Smooth muscle cell (in vitro differentiated cells): Measurements from ENCODE around the gene CYTH1. TPM values are rescaled to one million over a fixed set of nuclear protein-coding genes. Genes with fewer than 3 reads are reported as not detected.

Experiments used
- DNase-seq: peaks from one replicate; lab custom pipeline; 2025; ENCODE audit not compliant: unreplicated experiment; lab: John Stamatoyannopoulos, UW
- H2AFZ ChIP-seq: fragments of 200-600 bp; sonication (generic); 2 replicates; pipeline ENCODE4 v1.6.0; 2016; ENCODE audit warnings: antibody characterized with exemption, low read depth, mild to moderate bottlenecking
- H3F3A ChIP-seq: fragments of 200-600 bp; sonication (generic); 2 replicates; pipeline ENCODE4 v1.6.0; 2017; ENCODE audit warnings: antibody characterized with exemption, low read depth
- H3K27ac ChIP-seq: fragments of 200-600 bp; sonication (generic); 2 replicates; pipeline ENCODE4 v1.5.1; 2016; ENCODE audit warnings: low read depth, mild to moderate bottlenecking
- H3K27me3 ChIP-seq: fragments of 200-600 bp; sonication (generic); 2 replicates; pipeline ENCODE4 v1.6.1; 2016; ENCODE audit warnings: low read depth, mild to moderate bottlenecking
- H3K36me3 ChIP-seq: fragments of 200-600 bp; sonication (generic); 2 replicates; pipeline ENCODE4 v1.5.1; 2016; ENCODE audit warnings: low read depth
- H3K4me1 ChIP-seq: fragments of 200-600 bp; sonication (generic); 2 replicates; pipeline ENCODE4 v1.5.1; 2016; ENCODE audit warnings: low read depth
- H3K4me2 ChIP-seq: fragments of 200-600 bp; sonication (generic); 2 replicates; pipeline ENCODE4 v1.6.0; 2016; ENCODE audit warnings: mild to moderate bottlenecking
- H3K4me3 ChIP-seq: fragments of 200-600 bp; sonication (generic); 2 replicates; pipeline ENCODE4 v1.5.1; 2016; ENCODE audit warnings: mild to moderate bottlenecking
- H3K79me2 ChIP-seq: fragments of 200-600 bp; sonication (generic); 2 replicates; pipeline ENCODE4 v1.6.0; 2016; ENCODE audit warnings: low read depth, mild to moderate bottlenecking
- H3K9ac ChIP-seq: fragments of 200-600 bp; sonication (generic); 2 replicates; pipeline ENCODE4 v1.6.0; 2016; ENCODE audit warnings: low read depth
- H3K9me3 ChIP-seq: fragments of 200-600 bp; sonication (generic); replicated peaks from 2 replicates; pipeline ENCODE4 v1.5.1; 2016; ENCODE audit warnings: low read depth
- H4K20me1 ChIP-seq: fragments of 200-600 bp; sonication (generic); 2 replicates; pipeline ENCODE4 v1.6.0; 2016; ENCODE audit warnings: low read depth
- CTCF ChIP-seq: fragments of 200-600 bp; sonication (generic); IDR thresholded peaks from 2 replicates; pipeline ENCODE4 v1.5.1; 2017; ENCODE audit warnings: borderline replicate concordance, mild to moderate bottlenecking, antibody characterized with exemption; ENCODE audit not compliant: insufficient read depth, poor library complexity, severe bottlenecking
- WGBS: methylation state at CpG from one replicate; pipeline ENCODE4 v1.1.7; 2016; ENCODE audit warnings: low lambda C conversion rate; 5-methylcytosine and 5-hydroxymethylcytosine counted together
- polyA plus RNA-seq: library from polyadenylated mRNA; unstranded; fragments of >200 nt; fragmentation: Nextera tagmentation; extraction: Ambion mirVana; gene quantifications from 2 replicates; pipeline ENCODE4 v1.2.1, GENCODE V29; 2016
- total RNA-seq: library from RNA; depleted of rRNA; stranded (reverse); fragments of >200 nt; gene quantifications from 2 replicates; pipeline ENCODE4 v1.2.3, GENCODE V29; 2014

The CYTH1 gene
- total and polyA plus RNA-seq, 2 experiments from 2014 or later, result 14.1 to 19.3 TPM

GRCh38 chr17:78645421-78646295, 136.4 kb downstream of the CYTH1 start:
- Histone ChIP-seq H4K20me1 (no peaks in the 10 kb centered on the region), H3K4me1 (no peaks in the 10 kb centered on the region), H2AFZ (no peak overlapping the region), H3K4me2 (no peak overlapping the region), H3K4me3 (no peak overlapping the region), H3K36me3 (no peaks in the 10 kb centered on the region), H3K79me2 (no peaks in the 10 kb centered on the region), H3K9ac (no peak overlapping the region), H3K27me3 (no peaks in the 10 kb centered on the region), H3K27ac (no peak overlapping the region), H3K9me3 (no peaks in the 10 kb centered on the region), H3F3A (no peaks in the 10 kb centered on the region)
- no peak for DNase-seq
- TF ChIP-seq CTCF, result no peak
- 88% methylated on average over 30 of the region's 30 CpGs for WGBS

GRCh38 chr17:78644931-78645351, 137.1 kb downstream of the CYTH1 start:
- Histone ChIP-seq H2AFZ (no peak overlapping the region), H3K4me2 (no peak overlapping the region), H3K36me3 (no peaks in the 10 kb centered on the region), H3F3A (no peaks in the 10 kb centered on the region), H3K9ac (no peak overlapping the region), H3K27me3 (no peaks in the 10 kb centered on the region), H3K27ac (no peak overlapping the region), H4K20me1 (no peaks in the 10 kb centered on the region), H3K79me2 (no peaks in the 10 kb centered on the region), H3K9me3 (no peaks in the 10 kb centered on the region), H3K4me1 (no peaks in the 10 kb centered on the region), H3K4me3 (no peak overlapping the region)
- no peak for TF ChIP-seq CTCF
- DNase-seq, result no peak
- 96% methylated on average over 14 of the region's 14 CpGs for WGBS

- Histone ChIP-seq H3K4me1 (no peaks in the 10 kb centered on the region), H3K27ac (no peak overlapping the region), H3K4me2 (no peak overlapping the region), H3K79me2 (no peaks in the 10 kb centered on the region), H4K20me1 (no peaks in the 10 kb centered on the region), H3F3A (no peaks in the 10 kb centered on the region), H2AFZ (no peak overlapping the region), H3K9ac (no peak overlapping the region), H3K27me3 (no peaks in the 10 kb centered on the region), H3K9me3 (no peaks in the 10 kb centered on the region), H3K36me3 (no peaks in the 10 kb centered on the region), H3K4me3 (no peak overlapping the region)
- TF ChIP-seq CTCF, result no peak
- WGBS, result 87% methylated on average over 8 of the region's 8 CpGs
- DNase-seq, result no peak
Observed at GRCh38 chr17:78644224-78644623, 137.8 kb downstream of the CYTH1 start.

GRCh38 chr17:78643326-78643725, 138.7 kb downstream of the CYTH1 start:
- no peaks in the 10 kb centered on the region for H3K79me2 ChIP-seq

More at GRCh38 chr17:78643326-78643725, 138.7 kb downstream of the CYTH1 start:
- no peak overlapping the region for H2AFZ ChIP-seq
- no peaks in the 10 kb centered on the region for H3K27me3 ChIP-seq
- H3K4me3 ChIP-seq, result no peak overlapping the region
- no peak for TF ChIP-seq CTCF
- 94% methylated on average over 13 of the region's 13 CpGs for WGBS
- H3K36me3 ChIP-seq, result no peaks in the 10 kb centered on the region
- DNase-seq, result no peak
- no peaks in the 10 kb centered on the region for H3K9me3 ChIP-seq
- H3F3A ChIP-seq, result no peaks in the 10 kb centered on the region
- no peaks in the 10 kb centered on the region for H4K20me1 ChIP-seq
- H3K4me1 ChIP-seq, result no peaks in the 10 kb centered on the region
- no peak overlapping the region for H3K27ac ChIP-seq
- H3K9ac ChIP-seq, result no peak overlapping the region
- no peak overlapping the region for H3K4me2 ChIP-seq
